MM.1S (cell line): ENCODE data around the gene PHACTR1.
"Not testable (repeated sequence)": the region's sequence is repeated elsewhere in the genome, so short reads cannot be mapped to it uniquely, and the experiment has no call there.

Experiments used
- DNase-seq: peaks from one replicate; pipeline ENCODE4 v3.0.0-alpha.2; 2015
- H2AFZ ChIP-seq: fragments of 300-600 bp; sonication (generic); 2 replicates; pipeline ENCODE4 v1.6.0; 2016; ENCODE audit warnings: antibody characterized with exemption, low read length
- H3F3A ChIP-seq: fragments of 300-600 bp; sonication (generic); 2 replicates; pipeline ENCODE4 v1.6.1; 2016; ENCODE audit warnings: mild to moderate bottlenecking, antibody characterized with exemption, low read length, moderate library complexity, mixed read lengths; ENCODE audit not compliant: insufficient read depth
- H3K27ac ChIP-seq: fragments of 300-600 bp; sonication (generic); 2 replicates; pipeline ENCODE4 v1.5.1; 2016; ENCODE audit warnings: mild to moderate bottlenecking, low read length
- H3K27me3 ChIP-seq: fragments of 300-600 bp; sonication (generic); replicated peaks from 2 replicates; pipeline ENCODE4 v1.6.0; 2016; ENCODE audit warnings: low read length; ENCODE audit not compliant: insufficient read depth
- H3K36me3 ChIP-seq: fragments of 300-600 bp; sonication (generic); replicated peaks from 2 replicates; pipeline ENCODE4 v1.6.1; 2016; ENCODE audit warnings: mild to moderate bottlenecking, low read length, mixed read lengths; ENCODE audit not compliant: insufficient read depth
- H3K4me1 ChIP-seq: fragments of 300-600 bp; sonication (generic); 2 replicates; pipeline ENCODE4 v1.6.1; 2016; ENCODE audit warnings: low read length, mixed read lengths
- H3K4me2 ChIP-seq: fragments of 300-600 bp; sonication (generic); 2 replicates; pipeline ENCODE4 v1.6.0; 2016; ENCODE audit warnings: low read depth, low read length
- H3K4me3 ChIP-seq: fragments of 300-600 bp; sonication (generic); 2 replicates; pipeline ENCODE4 v1.5.1; 2016; ENCODE audit warnings: low read length, mixed read lengths
- H3K79me2 ChIP-seq: fragments of 300-600 bp; sonication (generic); 2 replicates; pipeline ENCODE4 v1.6.1; 2016; ENCODE audit warnings: mixed run types, low read length, mixed read lengths
- H3K9ac ChIP-seq: fragments of 300-600 bp; sonication (generic); 2 replicates; pipeline ENCODE4 v1.6.1; 2016; ENCODE audit warnings: low read length, mixed read lengths
- H3K9me2 ChIP-seq: fragments of 300-600 bp; sonication (generic); replicated peaks from 2 replicates; pipeline ENCODE4 v1.6.1; 2016; ENCODE audit warnings: mild to moderate bottlenecking, low read length, mixed read lengths; ENCODE audit not compliant: insufficient read depth
- H3K9me3 ChIP-seq: fragments of 300-600 bp; sonication (generic); replicated peaks from 2 replicates; pipeline ENCODE4 v1.6.1; 2016; ENCODE audit warnings: mild to moderate bottlenecking, low read length, mixed read lengths; ENCODE audit not compliant: insufficient read depth
- H4K20me1 ChIP-seq: fragments of 300-600 bp; sonication (generic); 2 replicates; pipeline ENCODE4 v1.6.1; 2016; ENCODE audit warnings: mild to moderate bottlenecking, low read length, moderate library complexity, mixed read lengths; ENCODE audit not compliant: insufficient read depth
- CTCF ChIP-seq: fragments of 300-600 bp; sonication (generic); IDR thresholded peaks from 2 replicates; pipeline ENCODE4 v1.5.1; 2016; ENCODE audit warnings: antibody characterized with exemption, low read length, mixed read lengths
- EZH2 ChIP-seq: fragments of 300-600 bp; sonication (generic); optimal IDR thresholded peaks from 2 replicates; pipeline ENCODE3; 2017; ENCODE audit warnings: low read depth, mild to moderate bottlenecking, antibody characterized with exemption, low read length, mixed read lengths
- EZH2phosphoT487 ChIP-seq: fragments of 300-600 bp; sonication (generic); IDR thresholded peaks from 2 replicates; pipeline ENCODE4 v1.6.1; 2018; ENCODE audit warnings: antibody characterized with exemption, low read length

The PHACTR1 gene

GRCh38 chr6:12761376-12762115 lies 45.0 kb downstream of the PHACTR1 start:
- no peaks in the 10 kb centered on the region for H3K4me1 ChIP-seq
- DNase-seq = no peak

GRCh38 chr6:12762731-12763434 lies 46.3 kb downstream of the PHACTR1 start:
- H3K27me3 ChIP-seq, DNase-seq, H3K9me2 ChIP-seq, H4K20me1 ChIP-seq, H3K9ac ChIP-seq, H3K4me3 ChIP-seq, H3K36me3 ChIP-seq, H3K79me2 ChIP-seq, H3K9me3 ChIP-seq, H3F3A ChIP-seq, H3K27ac ChIP-seq, H3K4me1 ChIP-seq, H2AFZ ChIP-seq, H3K4me2 ChIP-seq: not testable (repeated sequence)

More at GRCh38 chr6:12761376-12762115, 45.0 kb downstream of the PHACTR1 start:
- Histone ChIP-seq H3K27ac (no peak overlapping the region), H3K79me2 (no peaks in the 10 kb centered on the region), H2AFZ (no peak overlapping the region), H3K36me3 (no peaks in the 10 kb centered on the region), H3F3A (no peaks in the 10 kb centered on the region), H3K9me2 (no peaks in the 10 kb centered on the region), H3K9ac (no peak overlapping the region), H3K27me3 (no peaks in the 10 kb centered on the region), H3K4me3 (no peak overlapping the region), H3K9me3 (no peaks in the 10 kb centered on the region), H4K20me1 (no peaks in the 10 kb centered on the region), H3K4me2 (no peak overlapping the region)
- TF ChIP-seq EZH2 (no peak), CTCF (no peak), EZH2phosphoT487 (no peak)

- Histone ChIP-seq H3K79me2 (no peaks in the 10 kb centered on the region), H3K9me2 (no peaks in the 10 kb centered on the region), H3K27ac (no peak overlapping the region), H3K4me2 (no peak overlapping the region), H3K9me3 (no peaks in the 10 kb centered on the region), H3F3A (no peaks in the 10 kb centered on the region), H3K4me3 (no peak overlapping the region), H3K4me1 (no peaks in the 10 kb centered on the region), H3K9ac (no peak overlapping the region), H3K36me3 (no peaks in the 10 kb centered on the region), H4K20me1 (no peaks in the 10 kb centered on the region), H2AFZ (no peak overlapping the region), H3K27me3 (no peaks in the 10 kb centered on the region)
- no peak for TF ChIP-seq EZH2phosphoT487
- TF ChIP-seq EZH2 = no peak
- TF ChIP-seq CTCF = no peak
- DNase-seq = no peak
Measured at GRCh38 chr6:12766365-12766764, 49.8 kb downstream of the PHACTR1 start.

GRCh38 chr6:12767016-12767415 lies 50.4 kb downstream of the PHACTR1 start:
- H3K27me3 ChIP-seq = no peaks in the 10 kb centered on the region
- H3K79me2 ChIP-seq = no peaks in the 10 kb centered on the region

More at GRCh38 chr6:12767016-12767415, 50.4 kb downstream of the PHACTR1 start:
- no peak overlapping the region for H3K4me2 ChIP-seq
- no peak for TF ChIP-seq CTCF
- no peak for TF ChIP-seq EZH2
- TF ChIP-seq EZH2phosphoT487 = no peak
- H3K4me1 ChIP-seq = no peaks in the 10 kb centered on the region
- H3K9ac ChIP-seq = no peak overlapping the region
- no peaks in the 10 kb centered on the region for H3K36me3 ChIP-seq
- H3K9me2 ChIP-seq = no peaks in the 10 kb centered on the region
- H3K9me3 ChIP-seq = no peaks in the 10 kb centered on the region
- no peak overlapping the region for H3K4me3 ChIP-seq
- no peak overlapping the region for H3K27ac ChIP-seq
- H2AFZ ChIP-seq = no peak overlapping the region
- H4K20me1 ChIP-seq = no peaks in the 10 kb centered on the region
- no peaks in the 10 kb centered on the region for H3F3A ChIP-seq
- DNase-seq = no peak
